Measurements from ENCODE around the gene STAG1. TPM values are rescaled to one million over a fixed set of nuclear protein-coding genes. Genes with fewer than 3 reads are reported as not detected.

Gene STAG1
- polyA plus RNA-seq, 1 of the 3 experiments (the other 2 are of a cell fraction): 5.5 TPM

- no peak for DNase-seq
- H3K4me2 ChIP-seq: no peak overlapping the region
- H3K4me3 ChIP-seq (ENCODE audit: low read depth in 2 of 2, low read length in 1 of 2): no peak overlapping the region
- H2AFZ ChIP-seq (ENCODE audit: low read depth): no peak overlapping the region
- no peaks in the 10 kb centered on the region for H3K27me3 ChIP-seq (ENCODE audit: insufficient read depth)
- H3K9me3 ChIP-seq: no peaks in the 10 kb centered on the region
- peaks cover 60% of the 10 kb centered on the region for H3K79me2 ChIP-seq (ENCODE audit: insufficient read depth)
- TF ChIP-seq FOXJ3 (CRISPR knock-in tag; IDR thresholded peaks at IDR 0.05): no peak
- no peak for TF ChIP-seq MEF2A (IDR thresholded peaks at IDR 0.05; ENCODE audit: borderline replicate concordance, low read depth)
- no peak for TF ChIP-seq TAF1 (IDR thresholded peaks at IDR 0.05; ENCODE audit: borderline replicate concordance, low read depth, low read length)
- TF ChIP-seq USF1 (IDR thresholded peaks at IDR 0.05; ENCODE audit: borderline replicate concordance, low read depth): no peak
- no peak for TF ChIP-seq NRF1 (IDR thresholded peaks at IDR 0.05; ENCODE audit: low read depth, low read length)
- no peak for TF ChIP-seq MAX (IDR thresholded peaks at IDR 0.05; ENCODE audit: low read depth)
- TF ChIP-seq POLR2AphosphoS5 (IDR thresholded peaks at IDR 0.05; ENCODE audit: low read depth, low read length): no peak
- TF ChIP-seq JUND (IDR thresholded peaks at IDR 0.05): no peak
- no peak for TF ChIP-seq TEAD4 (IDR thresholded peaks at IDR 0.05; ENCODE audit: borderline replicate concordance, insufficient read depth)
- TF ChIP-seq EP300 (IDR thresholded peaks at IDR 0.05; ENCODE audit: borderline replicate concordance in 1 of 2, low read depth in 1 of 2, low read length in 1 of 2): no peak
- TF ChIP-seq MXI1 (IDR thresholded peaks at IDR 0.05; ENCODE audit: low read depth, low read length): no peak
- TF ChIP-seq IRF3 (IDR thresholded peaks at IDR 0.05; ENCODE audit: low read depth, low read length): no peak
- no peak for TF ChIP-seq GABPA (IDR thresholded peaks at IDR 0.05; ENCODE audit: low read depth)
- TF ChIP-seq CTCF (IDR thresholded peaks at IDR 0.05): no peak
- TF ChIP-seq RAD21 (IDR thresholded peaks at IDR 0.05; ENCODE audit: low read length): no peak
- TF ChIP-seq NFIC (IDR thresholded peaks at IDR 0.05; ENCODE audit: borderline replicate concordance): no peak
- TF ChIP-seq SIN3A (IDR thresholded peaks at IDR 0.05; ENCODE audit: borderline replicate concordance, low read depth, low read length): no peak
- no peak for TF ChIP-seq RXRA (IDR thresholded peaks at IDR 0.05; ENCODE audit: borderline replicate concordance, low read depth)
- TF ChIP-seq EZH2phosphoT487 (IDR thresholded peaks at IDR 0.05; ENCODE audit: borderline replicate concordance, low read depth): no peak
- TF ChIP-seq GATA2 (CRISPR knock-in tag; IDR thresholded peaks at IDR 0.05): no peak
- no peaks in the 10 kb centered on the region for H4K20me1 ChIP-seq (ENCODE audit: insufficient read depth)
- no peak overlapping the region for H3K9ac ChIP-seq
- no peak overlapping the region for H3K27ac ChIP-seq (ENCODE audit: low read depth in 2 of 2, low read length in 1 of 2)
- ChIA-PET CTCF (no interaction called here), POLR2A (no interaction called here)
- 72% methylated on average over 4 of the region's 4 CpGs for WGBS (ENCODE audit: low lambda C conversion rate)
- H3F3A ChIP-seq (replicated peaks; ENCODE audit: insufficient read depth): no peaks in the 10 kb centered on the region
- no peaks in the 10 kb centered on the region for H3K9me2 ChIP-seq
- H3K4me1 ChIP-seq (ENCODE audit: control insufficient read depth in 1 of 2, insufficient read depth in 2 of 2, low read depth in 1 of 2, low read length in 1 of 2): no peaks in the 10 kb centered on the region; a peak in 1 of 4 replicates
- H3K36me3 ChIP-seq (replicated peaks in 1 of 2; ENCODE audit: control insufficient read depth in 1 of 2, insufficient read depth in 2 of 2, low read length in 1 of 2): peaks cover 0 to 16% of the 10 kb centered on the region in 2 experiments
Observed at GRCh38 chr3:136624894-136625815, 127.0 kb downstream of the STAG1 start.
